Activated CD4-positive, CD25-positive, alpha-beta regulatory T cell (primary cell): ENCODE measurements around the gene DNAL1.
A peak's percentile ranks its signal among the peaks of the same experiment; 100 is the strongest.
"Not testable (repeated sequence)": the region's sequence is repeated elsewhere in the genome, so short reads cannot be mapped to it uniquely, and the experiment has no call there.

Experiments
- DNase-seq, 4 experiments: peaks; one replicate each; lab custom pipeline; 2025; lab: John Stamatoyannopoulos, UW

DNAL1 gene

DNA sequence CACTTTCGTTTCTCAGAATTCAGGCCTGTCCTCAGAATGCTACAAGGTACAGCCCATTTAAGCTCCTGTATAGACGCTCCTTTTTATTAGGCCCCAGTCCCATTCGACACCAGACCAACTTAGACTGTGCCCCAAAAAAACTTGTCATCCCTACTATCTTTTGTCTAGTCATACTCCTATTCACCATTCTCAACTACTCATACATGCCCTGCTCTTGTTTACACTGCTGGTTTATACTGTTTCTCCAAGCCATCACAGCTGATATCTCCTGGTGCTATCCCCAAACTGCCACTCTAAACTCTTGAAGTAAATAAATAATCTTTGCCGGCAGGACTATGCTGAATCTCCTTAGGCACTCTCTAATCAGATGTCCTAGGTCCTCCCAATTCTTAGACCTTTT, 63.3 kb downstream of the DNAL1 start:
- DNase-seq: not testable (repeated sequence)

DNA sequence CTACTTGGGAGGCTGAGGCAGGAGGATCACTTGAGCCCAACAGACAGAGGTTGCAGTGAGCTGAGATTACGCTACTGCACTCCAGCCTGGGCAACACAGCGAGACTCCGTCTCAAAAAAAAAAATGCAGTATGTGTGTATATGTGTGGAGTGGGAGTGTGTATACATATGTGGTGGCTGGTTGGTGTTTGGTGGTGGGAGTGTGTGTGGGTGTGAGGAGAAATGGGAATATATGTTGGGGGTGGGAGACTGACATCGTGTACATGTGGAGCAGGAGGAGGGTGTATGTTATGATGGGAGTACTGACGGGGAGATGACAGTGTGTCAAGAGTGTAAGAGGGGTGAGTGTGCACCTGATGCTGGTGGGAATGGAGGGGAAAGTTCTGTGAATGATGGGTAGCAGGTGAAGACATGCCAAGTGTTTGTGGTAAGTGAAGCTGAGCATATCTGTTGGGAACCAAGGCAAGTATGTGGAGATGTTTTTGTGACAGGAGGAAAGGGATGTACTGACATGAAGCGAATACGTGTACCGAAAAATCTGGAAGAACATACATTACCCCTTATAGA, 65.2 kb downstream of the DNAL1 start:
- DNase-seq: no peak

DNA sequence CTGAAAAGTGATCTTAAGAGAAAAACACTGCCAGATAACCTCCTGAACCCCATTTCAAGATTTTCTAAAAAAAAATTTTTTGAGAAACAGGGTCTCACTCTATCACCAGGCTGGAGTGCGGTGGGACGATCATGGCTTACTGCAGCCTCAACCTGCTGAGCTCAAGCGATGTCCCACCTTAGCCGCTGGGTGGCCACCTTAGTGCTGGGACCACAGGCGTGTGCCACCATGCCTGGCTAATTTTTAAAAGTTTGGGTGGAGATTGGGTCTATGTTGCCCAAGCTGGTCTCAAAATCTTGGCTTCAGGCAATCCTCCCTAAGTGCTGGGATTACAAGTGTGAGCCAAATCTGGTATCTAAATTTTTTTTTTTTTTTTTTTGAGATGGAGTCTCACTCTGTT, 66.0 kb downstream of the DNAL1 start:
- DNase-seq: no peak

DNA sequence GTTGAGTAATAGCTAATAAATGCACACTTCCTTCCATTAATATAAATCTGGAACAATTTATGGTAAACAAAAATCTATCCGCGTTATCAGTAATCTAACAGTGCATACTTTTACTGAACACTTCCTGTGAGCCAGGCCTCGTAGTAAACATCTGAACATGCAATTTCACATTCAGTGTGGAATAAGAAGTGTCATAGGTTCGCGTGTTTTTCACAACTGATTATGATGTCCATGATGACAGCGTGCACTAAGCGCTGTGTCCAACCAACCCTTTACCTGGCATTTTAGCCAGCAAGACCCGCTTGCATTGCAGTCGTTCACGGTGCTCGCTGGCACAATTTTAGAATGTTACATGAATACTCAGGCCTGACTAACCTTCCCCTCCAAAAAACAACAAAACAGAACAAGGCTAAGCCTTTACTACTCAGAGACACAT, 67.3 kb downstream of the DNAL1 start:
- DNase-seq: no peak

DNA sequence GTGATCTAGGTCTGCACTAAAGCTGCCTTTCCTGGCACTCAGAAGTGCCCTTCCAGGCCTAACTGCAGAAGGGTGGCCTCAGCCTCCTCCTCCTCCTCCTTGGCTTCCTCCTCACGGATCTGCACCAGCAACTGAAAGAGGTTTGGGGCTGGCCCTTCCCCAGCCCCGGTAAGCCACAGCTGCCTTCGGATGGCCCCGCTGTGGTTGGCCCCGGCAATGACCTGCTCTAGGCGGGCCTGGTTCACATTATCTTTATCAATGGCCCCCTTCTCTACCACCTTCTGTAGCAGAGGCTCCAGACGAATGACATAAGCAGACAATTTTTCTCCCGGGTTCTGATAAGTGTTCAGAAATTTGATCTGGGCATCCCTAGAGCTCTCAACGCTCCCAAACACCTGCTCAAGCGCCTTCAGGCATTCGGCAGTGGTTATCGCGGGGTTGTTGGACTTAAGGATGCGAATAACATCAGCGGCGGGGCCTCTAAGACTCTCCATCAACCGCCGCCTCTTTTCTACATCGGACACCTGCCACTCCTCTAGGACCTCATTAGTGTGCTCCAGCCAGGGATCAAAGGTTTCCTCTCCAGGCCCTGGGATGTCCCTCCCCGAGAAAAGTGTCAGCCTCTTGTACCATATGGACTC, 67.9 kb downstream of the DNAL1 start:
- no peak for DNase-seq

DNA sequence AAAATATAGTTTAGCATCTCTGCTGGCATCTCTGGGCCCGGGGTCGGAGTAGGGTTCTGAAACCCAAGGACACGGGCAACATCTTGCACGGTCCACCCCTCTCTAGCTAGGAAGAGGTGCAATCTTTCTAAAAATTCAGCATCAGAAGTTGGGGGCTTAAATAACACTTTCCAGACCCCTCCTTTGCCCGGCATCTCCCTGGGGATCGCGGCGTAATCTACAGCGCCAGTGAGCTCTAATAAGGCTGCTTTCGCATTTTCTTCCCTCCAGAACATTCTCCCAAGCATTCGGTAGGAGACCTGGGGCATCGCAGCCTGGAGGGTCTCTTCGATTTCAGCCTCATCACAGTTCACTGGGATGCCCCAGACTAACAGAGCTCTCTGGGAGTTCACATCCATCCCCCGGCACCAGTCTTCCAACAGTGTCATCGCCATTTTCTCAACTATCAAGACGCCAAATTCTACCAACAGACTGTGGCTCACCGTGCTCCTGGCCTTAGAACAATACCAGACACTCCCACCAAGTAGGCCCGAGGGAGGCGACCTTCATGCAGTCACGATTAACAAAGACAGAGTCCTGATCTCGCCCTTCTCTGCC, 68.5 kb downstream of the DNAL1 start:
- DNase-seq: no peak

DNA sequence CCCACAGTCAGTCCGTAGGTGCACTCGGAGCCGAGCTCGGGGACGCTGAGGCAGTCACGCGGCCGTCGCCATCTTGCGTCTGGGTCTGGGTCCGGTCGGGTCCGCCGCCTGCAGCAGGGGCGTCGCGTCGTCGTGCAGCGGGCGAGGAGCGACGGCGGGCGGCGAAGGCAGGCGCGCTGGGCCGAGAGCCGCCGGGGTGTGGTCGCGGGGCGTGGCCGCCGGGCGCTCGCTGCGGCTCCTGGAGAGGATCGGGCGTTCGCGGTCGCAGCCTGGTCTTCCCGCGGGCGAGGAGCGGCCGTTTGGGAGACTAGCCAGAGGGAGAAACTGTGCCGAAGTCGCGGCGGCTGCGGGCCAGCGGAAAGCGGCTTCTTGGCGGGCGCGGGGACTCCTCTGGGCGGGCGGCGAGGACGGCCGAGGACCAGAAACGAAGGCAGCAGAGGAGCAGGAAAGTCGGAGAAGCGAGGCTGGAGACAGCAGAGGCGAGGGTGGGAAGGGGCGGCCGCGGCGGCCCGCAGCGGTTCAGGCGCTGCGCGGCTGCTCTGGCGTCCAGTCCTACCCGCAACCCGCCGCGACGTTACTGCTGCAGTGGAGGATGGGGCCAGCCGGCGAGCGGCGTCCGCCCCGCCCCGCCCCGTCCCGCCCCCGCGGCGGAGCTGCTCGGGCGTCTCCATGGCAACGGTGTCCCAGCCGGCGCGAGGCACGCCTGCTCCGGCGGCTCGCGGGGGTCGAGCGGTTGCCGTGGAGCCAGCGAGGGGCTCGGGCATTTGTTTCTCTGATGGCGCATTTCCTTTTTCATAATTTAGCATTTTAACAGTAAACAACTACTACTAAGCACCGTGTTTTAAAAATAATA, 69.2 kb downstream of the DNAL1 start, which contains the start of gene PNMA1:
PNMA1 (minus strand) TSS at position 582 of the 853 bp plus-strand sequence. CDS start 745 bp downstream, outside the sequence.
- peak; percentile 55 to 77 (median 66) for DNase-seq

DNA sequence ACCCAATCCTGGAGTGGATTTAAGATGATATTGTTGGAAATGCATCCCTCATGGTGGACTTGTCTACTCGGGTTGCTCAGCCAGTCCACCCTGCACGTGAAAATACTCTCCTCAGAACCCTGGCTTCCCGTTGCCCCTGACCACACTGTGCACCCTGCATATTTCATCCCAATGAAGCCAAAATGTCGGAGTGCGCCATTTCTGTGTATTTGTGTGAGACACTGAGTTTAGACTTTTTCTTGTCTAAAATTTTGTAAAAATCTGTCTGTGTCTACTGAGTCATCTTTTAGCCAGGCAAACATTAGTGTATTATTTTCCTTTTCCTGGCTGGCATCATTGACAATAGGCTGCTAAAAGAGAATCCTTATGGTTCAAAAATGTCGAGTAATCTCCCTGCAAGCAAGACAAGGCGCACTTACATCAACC, 69.9 kb downstream of the DNAL1 start:
- no peak for DNase-seq

DNA sequence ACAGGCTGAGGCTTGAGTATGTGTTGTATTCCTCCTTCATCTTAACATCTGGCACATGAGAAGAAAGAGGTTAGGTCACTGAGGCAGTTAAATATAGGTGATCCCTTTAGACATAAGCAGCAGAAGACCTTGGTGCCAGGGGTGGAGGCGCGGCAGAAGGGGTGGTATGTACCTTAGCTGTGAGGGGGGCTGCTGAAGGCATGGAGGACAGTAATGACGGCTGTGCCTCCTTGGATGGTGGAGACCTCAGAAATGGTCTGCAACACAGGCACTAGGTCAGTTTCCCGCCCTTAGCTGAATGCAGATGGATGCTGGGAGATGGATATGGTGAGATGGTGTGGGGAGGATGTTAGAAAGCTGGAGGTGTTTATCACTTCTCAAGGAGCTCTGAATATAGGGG, 70.9 kb downstream of the DNAL1 start:
- DNase-seq: no peak

DNA sequence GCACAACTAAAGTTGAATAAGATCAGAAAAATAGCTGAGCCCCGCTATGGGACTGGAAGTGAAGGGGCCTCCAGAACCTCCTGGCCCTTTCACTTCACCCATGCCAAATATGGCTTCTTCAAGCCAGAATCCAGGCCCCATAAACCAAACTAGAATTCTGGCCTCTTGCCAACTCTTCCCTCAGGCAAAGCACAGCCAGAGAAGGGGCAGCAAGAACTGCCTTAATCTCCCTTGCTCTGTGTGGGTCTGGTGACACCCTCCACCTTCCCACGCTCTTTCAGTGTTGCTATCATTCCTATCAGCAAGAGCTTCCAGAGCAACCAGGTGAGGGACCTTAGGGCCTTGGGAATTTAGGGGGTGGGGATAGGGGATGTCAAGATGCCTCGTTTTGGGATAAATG, 72.5 kb downstream of the DNAL1 start:
- no peak for DNase-seq

DNA sequence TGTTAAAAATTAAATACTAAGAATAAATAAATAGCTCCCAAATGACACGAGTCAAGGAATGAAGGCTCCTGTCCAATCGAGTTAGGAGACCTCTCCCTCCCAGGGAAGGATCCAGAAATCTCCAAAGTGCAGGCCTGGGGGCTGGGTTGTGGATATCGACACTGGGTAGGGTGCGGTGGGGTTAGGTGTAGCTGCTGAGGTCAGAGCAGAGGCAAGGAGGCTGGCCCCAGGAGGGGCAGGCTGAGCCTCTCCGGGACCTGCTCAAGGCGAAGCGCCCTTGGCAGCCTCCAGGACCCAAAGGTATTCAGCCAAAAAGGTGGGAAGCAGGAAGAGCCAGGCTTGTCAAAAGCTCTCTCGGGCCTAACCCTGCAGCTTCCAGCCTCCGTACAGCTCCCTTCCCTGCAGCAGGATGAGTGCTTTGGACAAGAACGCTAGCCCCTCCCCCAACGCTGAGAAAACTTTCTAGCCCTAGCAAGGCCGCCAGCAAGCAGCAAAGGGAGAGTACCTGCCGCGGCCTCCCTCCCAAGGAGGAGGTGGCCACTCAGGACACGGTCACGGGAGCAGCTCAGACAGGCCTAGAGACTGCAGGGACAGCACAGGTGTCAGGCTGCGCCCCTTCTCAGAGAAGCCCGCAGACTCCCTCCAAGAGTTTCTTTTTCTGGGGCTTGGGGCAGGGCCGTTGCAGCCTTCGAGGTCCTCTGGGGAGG, 73.1 kb downstream of the DNAL1 start:
- DNase-seq: no peak

DNA sequence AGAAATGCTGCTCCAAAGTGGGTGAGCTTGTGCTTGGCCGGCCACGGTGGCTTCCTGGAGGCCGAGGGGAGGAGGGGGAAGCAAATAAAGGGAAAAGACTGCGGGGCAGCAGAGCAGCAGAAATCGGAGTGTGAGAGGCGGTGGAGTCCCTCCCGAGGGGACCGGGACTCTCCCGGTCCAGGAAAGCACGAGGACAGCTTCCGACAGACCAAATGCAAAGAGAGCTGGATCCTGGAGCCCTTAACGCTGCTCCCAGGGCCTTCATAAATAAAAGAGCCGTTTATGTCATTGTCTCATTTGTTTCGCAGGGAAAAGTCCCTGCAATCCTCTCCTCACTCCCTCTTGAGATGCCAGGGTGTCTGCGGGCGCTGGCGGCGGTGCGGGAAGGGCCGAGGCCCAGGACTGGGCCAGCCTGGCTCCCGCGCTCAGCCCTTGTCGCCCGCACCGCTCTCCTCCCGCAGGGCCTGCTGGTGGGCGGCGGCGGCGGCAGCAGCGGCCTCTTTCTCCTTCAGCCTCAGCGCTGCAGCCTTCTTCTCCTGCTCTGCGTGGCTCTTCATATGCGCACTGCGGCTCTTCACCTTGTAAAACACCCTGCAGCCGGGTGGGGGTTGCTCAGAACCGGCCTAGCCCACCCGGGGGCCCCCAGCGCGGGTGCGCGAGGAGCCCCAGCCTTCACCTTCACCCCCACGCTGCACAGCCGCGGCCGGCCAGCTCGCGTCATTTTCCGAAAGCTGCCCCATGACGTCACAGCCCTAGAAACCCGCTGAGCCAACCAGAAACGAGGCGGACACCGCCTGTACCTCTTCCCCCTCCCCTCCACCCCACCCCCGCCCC, 73.8 kb downstream of the DNAL1 start:
- no peak for DNase-seq

DNA sequence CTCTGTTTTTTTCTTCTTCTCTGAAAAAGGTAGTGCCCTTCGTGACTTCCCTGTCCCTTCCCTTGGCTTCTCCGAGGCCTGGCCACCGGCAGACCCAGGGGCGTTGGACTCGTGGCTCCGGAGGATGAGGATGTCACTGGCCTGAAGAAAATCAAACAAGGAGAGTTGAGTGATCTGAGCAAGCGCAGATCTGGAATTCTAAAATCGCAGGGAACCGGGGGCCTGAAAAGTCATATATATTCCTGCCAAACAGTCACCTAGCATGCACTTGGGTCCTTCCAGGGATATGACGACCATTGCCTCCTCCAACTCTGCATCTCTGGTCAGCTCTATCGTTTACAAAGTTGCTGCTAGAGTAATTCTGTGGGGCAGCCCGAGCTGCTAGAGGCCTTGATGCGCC, 74.6 kb downstream of the DNAL1 start:
- no peak for DNase-seq

DNA sequence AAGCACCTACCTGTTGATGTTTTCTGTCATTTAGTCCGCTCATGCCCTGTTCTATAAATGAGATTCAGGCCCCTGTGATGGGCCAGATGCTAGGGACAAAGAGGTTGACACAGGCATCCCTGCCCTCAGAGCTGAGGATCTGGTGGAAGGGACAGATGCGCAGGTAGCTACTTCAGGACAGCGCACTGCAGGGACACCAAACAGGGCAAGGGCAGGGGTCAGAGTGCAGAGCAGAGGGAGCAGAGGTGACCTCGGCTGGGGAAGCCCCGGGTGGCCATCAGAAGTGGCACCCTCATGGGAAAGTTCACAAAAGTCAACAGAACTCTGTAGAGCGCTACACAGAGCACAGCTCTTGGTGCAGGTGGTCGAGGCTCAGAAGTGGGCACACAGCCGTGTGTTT, 75.0 kb downstream of the DNAL1 start:
- DNase-seq: no peak

DNA sequence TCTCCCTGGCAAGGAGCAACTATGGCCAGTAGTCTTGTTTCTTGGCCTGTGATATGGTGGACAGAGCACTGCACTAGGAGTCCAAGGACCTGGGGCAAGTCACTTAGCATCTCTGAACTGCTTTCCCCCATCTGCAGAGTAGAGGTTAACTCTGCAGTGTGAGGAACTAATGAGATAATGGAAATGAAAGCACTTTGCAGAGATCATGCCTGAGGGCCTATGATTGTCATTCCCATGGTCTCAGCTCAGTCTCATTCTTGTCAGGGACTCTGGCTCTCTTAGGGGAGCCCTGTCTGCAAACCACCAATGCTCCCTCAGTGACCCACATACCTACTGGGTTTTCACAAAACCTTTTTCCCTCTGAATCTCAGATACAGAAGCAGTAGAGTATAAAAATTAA, 75.8 kb downstream of the DNAL1 start:
- DNase-seq: no peak

DNA sequence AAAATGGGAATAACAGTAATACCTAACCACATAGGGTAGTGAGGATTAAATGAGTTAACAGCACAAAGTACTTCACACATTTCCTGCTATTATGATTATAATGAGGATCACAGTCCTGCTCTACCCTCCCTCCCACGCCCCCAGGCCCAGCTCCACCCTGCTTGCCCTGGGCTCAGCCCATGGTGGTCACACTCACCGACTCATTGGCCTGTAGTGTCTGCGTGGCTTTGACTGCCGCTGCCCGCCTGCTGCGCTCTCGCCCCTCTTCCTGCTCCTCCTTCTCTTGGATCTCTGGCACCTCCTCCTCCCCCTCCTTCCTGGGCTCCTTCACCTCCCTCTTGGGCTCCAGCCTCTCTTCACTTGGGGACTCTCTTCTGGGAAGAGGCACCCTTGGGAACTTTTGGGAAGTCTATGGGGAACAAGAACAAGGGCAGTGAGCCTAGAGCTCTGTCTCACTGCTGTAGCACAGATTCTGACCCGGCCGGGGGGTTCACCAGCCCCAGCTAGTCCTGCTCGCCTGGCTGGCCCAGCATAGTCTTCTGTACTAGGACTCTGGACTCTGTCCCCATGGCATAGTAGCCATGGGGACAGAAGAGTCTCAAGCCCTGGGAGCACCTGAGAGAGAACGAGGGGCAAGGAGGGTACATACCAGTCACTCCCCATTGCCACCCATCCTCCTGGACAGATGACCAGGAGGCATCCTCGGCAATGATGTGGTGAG, 76.5 kb downstream of the DNAL1 start:
- DNase-seq: no peak

DNA sequence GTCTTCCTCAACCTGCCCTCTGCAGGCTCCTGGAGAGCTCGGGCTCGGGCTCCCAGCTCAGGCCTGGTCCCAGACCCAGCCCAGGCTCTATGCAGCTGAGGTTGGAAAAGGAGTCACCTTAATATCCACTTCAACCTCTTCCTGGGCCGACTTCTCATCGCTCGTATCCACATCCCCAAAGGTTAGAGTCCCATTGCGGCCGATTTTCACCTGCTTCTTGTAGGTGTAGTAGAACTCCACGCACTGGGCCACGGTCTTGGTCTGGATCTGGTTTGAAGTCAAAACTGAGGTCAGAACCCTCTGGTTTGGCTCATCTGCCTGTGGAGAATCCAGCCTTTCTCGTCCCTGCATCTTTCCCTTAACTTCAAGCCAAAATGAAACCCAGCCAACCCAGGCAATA, 77.8 kb downstream of the DNAL1 start:
- no peak for DNase-seq

DNA sequence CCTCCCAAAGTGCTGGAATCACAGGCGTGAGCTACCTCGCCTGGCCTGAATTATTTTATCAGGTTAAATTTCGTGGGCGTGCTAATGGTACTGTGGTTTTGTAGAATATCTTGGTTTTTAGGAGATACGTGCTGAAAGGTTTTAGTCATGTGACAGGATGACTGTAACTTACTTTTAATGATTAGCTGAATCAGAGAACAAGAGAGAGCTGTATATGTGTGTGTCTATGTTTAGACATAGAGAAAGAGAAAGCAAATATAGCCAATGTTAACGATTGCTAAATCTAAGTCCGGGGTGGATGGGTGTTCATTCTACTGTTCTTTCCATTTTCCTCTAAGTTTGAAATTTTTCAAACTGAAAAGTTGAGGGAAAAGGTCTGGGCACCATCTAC, 78.6 kb downstream of the DNAL1 start:
- DNase-seq: no peak

DNA sequence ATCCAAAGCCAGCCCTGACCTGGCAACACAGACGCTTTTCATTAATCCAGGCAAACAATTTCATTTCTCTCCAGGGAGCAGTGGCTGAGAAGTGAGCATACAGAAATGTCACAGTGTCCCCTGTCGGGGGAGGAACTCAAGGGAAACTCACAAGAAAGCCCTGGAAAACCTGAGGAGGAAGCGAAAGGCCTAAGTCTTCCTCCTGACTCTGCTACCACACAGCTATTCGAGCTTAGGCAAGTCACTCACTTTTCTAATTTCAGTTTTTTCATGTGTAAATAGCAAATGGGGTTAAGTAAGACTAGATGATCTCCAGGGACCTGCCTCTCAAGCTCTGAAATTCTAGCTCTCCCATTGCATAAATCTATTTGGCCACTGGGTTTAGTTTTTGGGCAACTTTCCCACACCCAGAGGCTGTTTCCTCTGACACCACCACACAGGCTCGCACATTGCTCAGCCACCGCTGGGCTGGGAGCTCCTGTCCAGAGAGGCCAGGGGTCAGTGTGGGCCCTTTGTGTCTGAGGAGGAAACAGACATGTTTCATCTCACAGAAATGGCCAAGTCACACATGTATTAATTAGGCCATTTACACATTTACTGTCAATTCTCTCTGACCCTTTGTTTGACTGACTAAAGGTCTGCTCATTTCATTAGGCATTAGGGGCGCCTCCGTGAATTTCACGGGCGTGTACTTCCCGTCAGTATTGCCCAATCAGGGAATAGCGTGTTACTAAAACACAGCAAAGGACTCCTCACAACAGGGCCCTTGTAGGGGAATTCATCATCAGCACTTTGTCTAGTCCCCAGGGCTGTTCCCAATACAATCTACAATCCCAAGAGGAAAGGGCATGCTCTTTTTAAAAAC, 79.2 kb downstream of the DNAL1 start:
- DNase-seq: no peak

DNA sequence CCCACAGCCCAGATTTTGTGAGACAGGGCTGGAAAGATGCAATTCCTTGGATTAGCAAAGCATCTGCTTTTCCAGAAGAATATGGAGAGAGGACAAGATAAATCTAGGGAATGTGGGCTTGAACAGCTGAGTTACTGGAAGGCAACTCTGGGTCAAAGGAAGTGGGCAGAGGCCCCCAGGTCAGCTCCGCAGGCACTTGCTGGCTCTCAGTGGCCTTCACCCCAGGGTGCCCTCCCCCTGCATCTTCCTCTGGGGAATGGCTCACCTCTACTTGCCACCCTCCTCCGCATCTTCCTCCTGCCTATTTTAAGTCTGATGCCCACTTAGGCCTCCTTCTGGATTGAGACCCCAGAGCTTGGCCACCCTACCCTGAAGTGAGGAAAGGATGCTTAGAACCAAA, 79.9 kb downstream of the DNAL1 start:
- no peak for DNase-seq
